HFF-Myc (cell line): ENCODE measurements around the gene RELA.

Experiments
- DNase-seq: peaks from one replicate; pipeline ENCODE4 v3.0.0-alpha.2; 2011; ENCODE audit warnings: low read depth; ENCODE audit errors: extremely low read depth
- H3K4me3 ChIP-seq: replicated peaks from 2 replicates; pipeline ENCODE4 v1.5.1; 2011; ENCODE audit warnings: low read depth, mild to moderate bottlenecking, control low read depth, low read length
- CTCF ChIP-seq: IDR thresholded peaks from 2 replicates; pipeline ENCODE4 v1.5.1; 2012; ENCODE audit warnings: mild to moderate bottlenecking, low read depth, low read length, control low read depth; ENCODE audit errors: missing control alignments

The RELA gene

GRCh38 chr11:65645710-65646109 lies 17.0 kb downstream of the RELA start:
- no peak for TF ChIP-seq CTCF
- no peak for DNase-seq
- H3K4me3 ChIP-seq: no peak overlapping the region

- DNase-seq: no peak
- no peak for TF ChIP-seq CTCF
- H3K4me3 ChIP-seq: no peak overlapping the region
Measured at GRCh38 chr11:65644837-65645236, 17.9 kb downstream of the RELA start.

- no peak overlapping the region for H3K4me3 ChIP-seq
- TF ChIP-seq CTCF: no peak
- no peak for DNase-seq
Measured at GRCh38 chr11:65643971-65644370, 18.7 kb downstream of the RELA start.

DNA sequence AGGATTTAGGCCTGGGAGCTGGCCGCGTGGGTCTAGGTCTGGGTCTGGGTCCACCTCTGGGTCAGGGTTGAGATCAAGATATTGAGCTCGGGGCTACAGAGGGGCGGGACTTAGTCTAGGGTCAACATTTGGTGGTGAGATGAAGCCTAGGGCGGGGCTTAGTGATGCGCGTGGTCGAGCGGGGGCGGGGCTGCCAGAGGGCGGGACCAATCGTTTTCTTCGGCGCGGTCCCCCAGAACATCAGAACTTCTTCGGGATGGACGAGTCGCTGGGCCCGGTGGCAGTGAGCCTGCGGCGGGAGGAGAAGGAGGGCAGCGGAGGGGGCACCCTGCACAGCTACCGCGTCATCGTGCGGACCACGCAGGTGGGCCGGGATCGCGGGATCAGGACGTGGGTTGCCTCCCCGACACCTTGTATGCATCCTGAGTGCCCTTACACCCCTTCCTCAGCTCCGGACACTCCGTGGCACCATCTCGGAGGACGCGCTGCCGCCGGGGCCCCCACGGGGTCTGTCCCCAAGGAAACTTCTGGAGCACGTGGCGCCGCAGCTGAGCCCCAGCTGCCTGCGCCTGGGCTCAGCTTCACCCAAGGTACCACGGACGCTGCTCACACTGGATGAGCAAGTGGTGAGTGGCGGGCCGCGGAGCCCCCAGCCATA lies 20.6 kb downstream of the RELA start:
- no peak for DNase-seq
- peak overlapping the region; percentile 5; the same call in 1 of the 2 replicates for H3K4me3 ChIP-seq
- no peak for TF ChIP-seq CTCF

DNA sequence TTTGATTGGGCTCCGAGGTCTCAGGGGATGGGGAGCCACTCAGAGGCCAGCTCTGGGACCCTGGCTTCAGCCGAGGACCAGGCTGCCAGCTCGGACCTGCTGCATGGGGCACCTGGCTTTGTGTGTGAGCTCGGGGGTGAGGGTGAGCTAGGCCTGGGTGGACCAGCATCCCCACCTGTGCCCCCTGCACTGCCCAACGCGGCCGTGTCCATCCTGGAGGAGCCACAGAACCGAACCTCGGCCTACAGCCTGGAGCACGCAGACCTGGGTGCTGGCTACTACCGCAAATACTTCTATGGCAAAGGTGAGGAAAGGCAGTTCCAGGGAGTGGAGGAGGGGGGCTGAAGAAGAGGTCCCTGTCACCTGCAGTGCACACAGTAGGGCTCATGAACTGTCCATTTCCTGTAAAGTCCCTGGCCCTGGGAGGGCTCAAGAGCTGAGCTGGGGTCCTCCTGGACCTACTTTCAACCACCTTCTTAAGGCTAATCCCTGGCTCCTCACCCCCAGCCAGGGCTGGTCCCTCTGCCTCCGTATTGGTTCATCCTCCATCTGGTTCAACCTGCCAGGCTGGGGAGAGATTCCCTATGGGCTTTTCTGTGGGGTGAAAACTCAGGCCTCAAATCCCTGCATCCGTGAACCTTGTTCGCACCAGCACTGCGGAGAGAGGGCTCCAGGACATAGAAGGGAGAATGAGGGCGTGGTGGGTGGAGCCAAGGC lies 21.3 kb downstream of the RELA start:
- DNase-seq: no peak
- TF ChIP-seq CTCF: no peak
- no peak overlapping the region for H3K4me3 ChIP-seq

DNA sequence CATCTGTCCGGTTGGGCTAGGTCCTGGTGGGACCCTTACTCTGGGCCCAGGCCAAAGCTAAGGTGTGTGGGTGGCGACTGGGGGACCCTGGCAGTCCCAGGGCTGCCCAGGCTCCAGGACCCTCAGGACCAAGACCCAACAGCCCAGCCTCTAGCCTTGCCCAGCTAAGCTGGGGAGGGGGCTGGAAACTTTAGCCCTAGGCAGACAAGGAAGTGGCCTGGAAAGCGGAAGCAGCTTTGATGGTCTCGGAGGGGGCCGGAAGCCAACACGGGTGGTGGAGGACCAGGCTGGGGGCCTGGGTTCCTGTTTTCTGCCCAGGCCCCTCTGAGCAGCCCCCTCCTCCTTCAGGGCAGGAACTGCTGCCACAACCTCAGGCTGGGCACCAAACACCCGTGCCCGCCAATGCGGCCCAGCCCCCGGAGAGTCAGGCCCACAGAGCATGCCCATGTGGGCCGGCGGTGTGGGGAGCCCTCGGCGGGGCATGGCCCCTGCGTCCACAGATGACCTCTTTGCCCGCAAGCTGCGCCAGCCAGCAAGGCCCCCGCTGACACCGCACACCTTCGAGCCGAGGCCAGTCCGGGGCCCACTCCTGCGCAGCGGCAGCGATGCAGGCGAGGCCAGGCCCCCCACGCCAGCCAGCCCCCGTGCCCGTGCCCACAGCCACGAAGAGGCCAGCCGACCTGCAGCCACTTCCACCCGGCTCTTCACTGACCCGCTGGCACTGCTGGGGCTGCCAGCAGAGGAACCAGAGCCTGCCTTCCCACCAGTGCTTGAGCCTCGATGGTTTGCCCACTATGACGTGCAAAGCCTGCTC lies 22.0 kb downstream of the RELA start:
- DNase-seq: no peak
- TF ChIP-seq CTCF: no peak
- H3K4me3 ChIP-seq: no peak overlapping the region
